Activated naive CD4-positive, alpha-beta T cell (primary cell): ENCODE results near the gene SLC12A7.

Source experiments
- DNase-seq, 4 experiments: peaks; one replicate each; lab custom pipeline; 2025; lab: John Stamatoyannopoulos, UW

SLC12A7 gene

GRCh38 chr5:1077491-1078020, 34.3 kb downstream of the SLC12A7 start:
- DNase-seq, result no peak

- DNase-seq, result no peak
These were observed 34.8 kb downstream of the SLC12A7 start for GRCh38 chr5:1077026-1077425.

GRCh38 chr5:1076406-1076805, 35.5 kb downstream of the SLC12A7 start:
- no peak for DNase-seq

GRCh38 chr5:1075931-1076330, 35.9 kb downstream of the SLC12A7 start:
- DNase-seq, result no peak

GRCh38 chr5:1075555-1075881, 36.3 kb downstream of the SLC12A7 start:
- no peak for DNase-seq

- no peak for DNase-seq
These were observed 36.9 kb downstream of the SLC12A7 start for GRCh38 chr5:1074816-1075554.

- DNase-seq, result no peak
These were observed 37.6 kb downstream of the SLC12A7 start for GRCh38 chr5:1074226-1074625.

GRCh38 chr5:1073239-1074102, 38.4 kb downstream of the SLC12A7 start:
- DNase-seq, result no peak

GRCh38 chr5:1069720-1070088, 42.2 kb downstream of the SLC12A7 start:
- no peak for DNase-seq

GRCh38 chr5:1068895-1069719, 42.8 kb downstream of the SLC12A7 start:
- no peak for DNase-seq

GRCh38 chr5:1068204-1068894, 43.5 kb downstream of the SLC12A7 start:
- DNase-seq, result no peak

- DNase-seq, result no peak
These were observed 44.4 kb downstream of the SLC12A7 start for GRCh38 chr5:1067141-1068121.

- DNase-seq, result no peak
These were observed 45.2 kb downstream of the SLC12A7 start for GRCh38 chr5:1066676-1067075.

- no peak for DNase-seq
These were observed 45.8 kb downstream of the SLC12A7 start for GRCh38 chr5:1065891-1066650.

- no peak for DNase-seq
These were observed 46.6 kb downstream of the SLC12A7 start for GRCh38 chr5:1065143-1065750.

GRCh38 chr5:1064383-1065142, 47.3 kb downstream of the SLC12A7 start:
- DNase-seq, result no peak

- no peak for DNase-seq
These were observed 48.0 kb downstream of the SLC12A7 start for GRCh38 chr5:1063661-1064382.
